Spleen (tissue), 7 donors: ENCODE data around the gene AOAH.

Experiments used
- POLR2A ChIP-seq, 3 donors: fragments of 450-650 bp; IDR thresholded peaks; one replicate each; pipeline ENCODE4 v1.5.1; 2017; ENCODE audit warnings: antibody characterized with exemption in 3 of 3, mild to moderate bottlenecking in 1 of 3
- TF ChIP-seq, protein P1 (sequence below), 11 experiments: fragments of 200-600 bp in 7 of 11; fragments of 450-650 bp in 4 of 11; sonication (generic) in 4 of 11; IDR thresholded peaks in 8 of 11; conservative IDR thresholded peaks in 3 of 11; 1 replicate in 7 of 11; 2 replicates in 4 of 11; pipeline versions ENCODE4 v1.4.0 to v1.8.0; 2016 to 2021; ENCODE audit warnings: antibody characterized with exemption in 11 of 11, inconsistent platforms in 4 of 11, mild to moderate bottlenecking in 1 of 11
- donor health status: DM: no; HTN: no; CAD: no; lungs with moderate emphysema.
- donor health status: DM: no; HTN: no; CAD: no.
- donor health status: DM: no; HTN: no; CAD: no.

DNA sequence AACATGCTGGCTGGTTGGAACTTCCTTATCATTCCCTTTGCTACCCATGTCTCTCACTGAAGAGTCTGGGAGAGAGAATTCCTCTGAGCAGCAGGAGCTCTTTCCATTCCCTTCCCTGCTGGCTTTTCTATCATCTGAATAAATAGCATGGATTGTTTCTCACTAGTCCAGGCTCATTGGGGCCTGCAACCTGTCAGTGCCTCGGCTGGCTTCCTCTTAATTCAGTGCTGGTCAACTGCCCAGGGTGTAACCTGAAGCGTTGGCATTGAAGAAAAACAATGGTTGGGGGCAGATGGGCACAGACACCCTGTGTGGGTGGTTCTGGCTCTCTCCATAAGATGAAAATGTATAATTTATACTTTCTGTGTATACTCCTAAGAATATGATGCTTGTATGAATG lies 179.0 kb downstream of the AOAH start:
- no peak for TF ChIP-seq POLR2A (IDR thresholded peaks at IDR 0.05)
- TF ChIP-seq, protein P1, sequence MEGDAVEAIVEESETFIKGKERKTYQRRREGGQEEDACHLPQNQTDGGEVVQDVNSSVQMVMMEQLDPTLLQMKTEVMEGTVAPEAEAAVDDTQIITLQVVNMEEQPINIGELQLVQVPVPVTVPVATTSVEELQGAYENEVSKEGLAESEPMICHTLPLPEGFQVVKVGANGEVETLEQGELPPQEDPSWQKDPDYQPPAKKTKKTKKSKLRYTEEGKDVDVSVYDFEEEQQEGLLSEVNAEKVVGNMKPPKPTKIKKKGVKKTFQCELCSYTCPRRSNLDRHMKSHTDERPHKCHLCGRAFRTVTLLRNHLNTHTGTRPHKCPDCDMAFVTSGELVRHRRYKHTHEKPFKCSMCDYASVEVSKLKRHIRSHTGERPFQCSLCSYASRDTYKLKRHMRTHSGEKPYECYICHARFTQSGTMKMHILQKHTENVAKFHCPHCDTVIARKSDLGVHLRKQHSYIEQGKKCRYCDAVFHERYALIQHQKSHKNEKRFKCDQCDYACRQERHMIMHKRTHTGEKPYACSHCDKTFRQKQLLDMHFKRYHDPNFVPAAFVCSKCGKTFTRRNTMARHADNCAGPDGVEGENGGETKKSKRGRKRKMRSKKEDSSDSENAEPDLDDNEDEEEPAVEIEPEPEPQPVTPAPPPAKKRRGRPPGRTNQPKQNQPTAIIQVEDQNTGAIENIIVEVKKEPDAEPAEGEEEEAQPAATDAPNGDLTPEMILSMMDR (IDR thresholded peaks at IDR 0.05 in 8 of 11, conservative IDR thresholded peaks at IDR 0.05 in 3 of 11) = no peak
